GM18867 (cell line): ENCODE measurements around the gene IFNG.

Source experiments
- ATAC-seq: cut with Tn5 transposase; IDR thresholded peaks from one replicate; pipeline ENCODE4 v1.9.1; 2021; ENCODE audit warnings: mild to moderate bottlenecking, moderate library complexity; ENCODE audit not compliant: unreplicated experiment

IFNG gene

GRCh38 chr12:68169213-68169889 lies 9.8 kb upstream of the IFNG start:
- no peak for ATAC-seq

- ATAC-seq, result no peak
Measured at GRCh38 chr12:68166317-68166831, 6.8 kb upstream of the IFNG start.

GRCh38 chr12:68163560-68164081 lies 4.1 kb upstream of the IFNG start:
- ATAC-seq, result peak; percentile 76

GRCh38 chr12:68162374-68162773 lies 2.8 kb upstream of the IFNG start:
- ATAC-seq, result no peak

- ATAC-seq, result no peak
Measured at GRCh38 chr12:68158432-68158831, 1.1 kb downstream of the IFNG start.

- ATAC-seq, result no peak
Measured at GRCh38 chr12:68157380-68157779, 2.2 kb downstream of the IFNG start.

GRCh38 chr12:68156636-68157035 lies 2.9 kb downstream of the IFNG start:
- ATAC-seq, result no peak

- ATAC-seq, result no peak
Measured at GRCh38 chr12:68154779-68155178, 4.8 kb downstream of the IFNG start.

GRCh38 chr12:68148261-68148951 lies 11.1 kb downstream of the IFNG start:
- ATAC-seq, result no peak

GRCh38 chr12:68140556-68140955 lies 19.0 kb downstream of the IFNG start:
- no peak for ATAC-seq

GRCh38 chr12:68139941-68140340 lies 19.6 kb downstream of the IFNG start:
- ATAC-seq, result no peak

- no peak for ATAC-seq
Measured at GRCh38 chr12:68139001-68139400, 20.5 kb downstream of the IFNG start.

GRCh38 chr12:68138480-68138879 lies 21.1 kb downstream of the IFNG start:
- ATAC-seq, result no peak

GRCh38 chr12:68137335-68137830 lies 22.2 kb downstream of the IFNG start:
- ATAC-seq, result no peak

GRCh38 chr12:68135520-68135919 lies 24.0 kb downstream of the IFNG start:
- ATAC-seq, result no peak

- ATAC-seq, result no peak
Measured at GRCh38 chr12:68131867-68132414, 27.6 kb downstream of the IFNG start.

GRCh38 chr12:68129979-68130378 lies 29.6 kb downstream of the IFNG start:
- no peak for ATAC-seq

- no peak for ATAC-seq
Measured at GRCh38 chr12:68122236-68122920, 37.2 kb downstream of the IFNG start.

GRCh38 chr12:68121143-68121542 lies 38.4 kb downstream of the IFNG start:
- no peak for ATAC-seq

- ATAC-seq, result peak; percentile 92
Measured at GRCh38 chr12:68119724-68120211, 39.8 kb downstream of the IFNG start.

- ATAC-seq, result peak; percentile 73
Measured at GRCh38 chr12:68119250-68119649, 40.3 kb downstream of the IFNG start.
